Sciatic nerve (tissue), 2 donors: ENCODE results near the gene AKNA. TPM values are rescaled to one million over a fixed set of nuclear protein-coding genes. Genes with fewer than 3 reads are reported as not detected.
A peak's percentile ranks its signal among the peaks of the same experiment; 100 is the strongest.

Source experiments
- ATAC-seq: fragments of 200-7000 bp; cut with Tn5 transposase; one replicate; pipeline ENCODE4 v1.9.1; 2020; ENCODE audit warnings: mild to moderate bottlenecking, moderate library complexity
- DNase-seq: peaks from one replicate; pipeline ENCODE4 v3.0.0-alpha.2; 2020; ENCODE audit warnings: low spot score
- intact Hi-C: fragments of 100-400 bp; cut with DNase I; formaldehyde crosslinking; loops from one replicate; pipeline ENCODE4 v1.14.2; 2022
- total RNA-seq: library from RNA; stranded (reverse); fragmentation: NEBNext Ultra II Directional; extraction: Animal tissue kit (Norgen Biotek cat#: 25700); gene quantifications from one replicate; pipeline ENCODE4 v1.2.1, GENCODE V29; 2021
- donor health status: DM: no; HTN: no; CAD: no.
- donor health status: DM: no; HTN: no; CAD: no.

AKNA gene
- total RNA-seq, 1 donor from 2014 or later = 29.0 TPM

- ATAC-seq (no peak), DNase-seq (no peak)
- intact Hi-C loops = loop anchor here (2.0 kb wide), 1 partner anchor 73 kb away; no protein-coding TSS in a partner anchor
These were observed 32.0 kb upstream of the AKNA start for GRCh38 chr9:114419796-114420195.

- intact Hi-C loops = loop anchor here (2.0 kb wide), 1 partner anchor 75 kb away; no protein-coding TSS in a partner anchor
- ATAC-seq (no peak), DNase-seq (no peak)
These were observed 30.3 kb upstream of the AKNA start for GRCh38 chr9:114418053-114418452.

- ATAC-seq (no peak), DNase-seq (no peak)
- intact Hi-C loops = no loop called here
These were observed 29.7 kb upstream of the AKNA start for GRCh38 chr9:114417511-114417910.

GRCh38 chr9:114416906-114417305 lies 29.1 kb upstream of the AKNA start:
- DNase-seq = no peak
- intact Hi-C loops = no loop called here
- no peak for ATAC-seq

- intact Hi-C loops = no loop called here
- DNase-seq (no peak), ATAC-seq (no peak)
These were observed 28.5 kb upstream of the AKNA start for GRCh38 chr9:114416290-114416689.

- DNase-seq (no peak), ATAC-seq (peak; percentile 16)
- intact Hi-C loops = no loop called here
These were observed 26.6 kb upstream of the AKNA start for GRCh38 chr9:114414346-114414745.

GRCh38 chr9:114413861-114414301 lies 26.1 kb upstream of the AKNA start:
- intact Hi-C loops = no loop called here

GRCh38 chr9:114412048-114412683 lies 24.4 kb upstream of the AKNA start:
- intact Hi-C loops = no loop called here
- DNase-seq (no peak), ATAC-seq (no peak)

More at GRCh38 chr9:114413861-114414301, 26.1 kb upstream of the AKNA start:
- peak; percentile 84 for ATAC-seq
- DNase-seq = no peak

- ATAC-seq (no peak), DNase-seq (no peak)
- intact Hi-C loops = no loop called here
These were observed 23.7 kb upstream of the AKNA start for GRCh38 chr9:114411452-114411851.

GRCh38 chr9:114410910-114411309 lies 23.1 kb upstream of the AKNA start:
- ATAC-seq = no peak
- intact Hi-C loops = no loop called here
- DNase-seq = no peak

GRCh38 chr9:114409842-114410241 lies 22.1 kb upstream of the AKNA start:
- ATAC-seq = no peak
- intact Hi-C loops = no loop called here
- no peak for DNase-seq

- ATAC-seq = no peak
- DNase-seq = no peak
- intact Hi-C loops = no loop called here
These were observed 21.5 kb upstream of the AKNA start for GRCh38 chr9:114409103-114409780.

GRCh38 chr9:114408645-114409044 lies 20.9 kb upstream of the AKNA start:
- ATAC-seq (no peak), DNase-seq (no peak)
- intact Hi-C loops = no loop called here

- ATAC-seq (no peak), DNase-seq (no peak)
- intact Hi-C loops = no loop called here
These were observed 20.1 kb upstream of the AKNA start for GRCh38 chr9:114407889-114408288.

GRCh38 chr9:114406441-114406840 lies 18.7 kb upstream of the AKNA start:
- DNase-seq (no peak), ATAC-seq (no peak)
- intact Hi-C loops = no loop called here

- ATAC-seq (peak; percentile 91), DNase-seq (peak; percentile 86)
- intact Hi-C loops = no loop called here
These were observed 17.7 kb upstream of the AKNA start for GRCh38 chr9:114405294-114406034.

- no peak for ATAC-seq
- intact Hi-C loops = no loop called here
- no peak for DNase-seq
These were observed 16.7 kb upstream of the AKNA start for GRCh38 chr9:114404531-114404930.

- intact Hi-C loops = no loop called here
- DNase-seq (no peak), ATAC-seq (no peak)
These were observed 15.5 kb upstream of the AKNA start for GRCh38 chr9:114403153-114403756.

- DNase-seq = no peak
- ATAC-seq = no peak
- intact Hi-C loops = no loop called here
These were observed 13.6 kb upstream of the AKNA start for GRCh38 chr9:114401344-114401743.

GRCh38 chr9:114400772-114401171 lies 13.0 kb upstream of the AKNA start:
- DNase-seq = no peak
- intact Hi-C loops = no loop called here
- no peak for ATAC-seq
